OCI-LY3 (cell line): ENCODE results near the gene VENTX.

Source experiments
- H2AFZ ChIP-seq: fragments of 200-600, 300-600 bp; shearing (Covaris generic); 2 replicates; pipeline ENCODE4 v1.6.0; 2014; ENCODE audit warnings: antibody characterized with exemption, low read depth, low read length
- H3K27ac ChIP-seq: fragments of 200-600, 300-600 bp; sonication (generic); 2 replicates; pipeline ENCODE4 v1.5.1; 2014; ENCODE audit warnings: mild to moderate bottlenecking, low read length, moderate library complexity, mixed read lengths
- H3K27me3 ChIP-seq: fragments of 200-600, 300-600 bp; sonication (generic); 2 replicates; pipeline ENCODE4 v1.6.1; 2014; ENCODE audit warnings: low read depth, low read length, mixed read lengths
- H3K36me3 ChIP-seq: fragments of 200-600, 300-600 bp; sonication (generic); replicated peaks from 2 replicates; pipeline ENCODE3; 2014; ENCODE audit warnings: low read depth, low read length, mixed read lengths
- H3K4me1 ChIP-seq: fragments of 300-600, 200-600 bp; sonication (generic); 2 replicates; pipeline ENCODE4 v1.6.1; 2014; ENCODE audit warnings: low read length, mixed read lengths
- H3K4me2 ChIP-seq: fragments of 200-600, 300-600 bp; sonication (generic); 2 replicates; pipeline ENCODE4 v1.6.1; 2014; ENCODE audit warnings: low read length, mixed read lengths
- H3K4me3 ChIP-seq: fragments of 300-600, 200-600 bp; sonication (generic); 2 replicates; pipeline ENCODE4 v1.5.1; 2014; ENCODE audit warnings: antibody characterized with exemption, mild to moderate bottlenecking, low read length, moderate library complexity
- H3K79me2 ChIP-seq: fragments of 300-600, 200-600 bp; shearing (Covaris generic); 2 replicates; pipeline ENCODE4 v1.6.1; 2014; ENCODE audit warnings: mild to moderate bottlenecking, low read length, mixed read lengths
- H3K9ac ChIP-seq: fragments of 300-600, 200-600 bp; shearing (Covaris generic); 2 replicates; pipeline ENCODE4 v1.6.0; 2014; ENCODE audit warnings: mild to moderate bottlenecking, low read length, moderate library complexity
- H3K9me3 ChIP-seq: fragments of 200-600, 300-600 bp; shearing (Covaris generic); 2 replicates; pipeline ENCODE4 v1.6.1; 2014; ENCODE audit warnings: low read length, mixed read lengths; ENCODE audit not compliant: insufficient read depth
- H4K20me1 ChIP-seq: fragments of 200-600, 300-600 bp; sonication (generic); 2 replicates; pipeline ENCODE4 v1.6.1; 2016; ENCODE audit warnings: low read length, mixed read lengths; ENCODE audit not compliant: insufficient read depth
- EZH2phosphoT487 ChIP-seq: fragments of 200-600 bp; shearing (Covaris generic); IDR thresholded peaks from 2 replicates; pipeline ENCODE4 v1.6.1; 2018; ENCODE audit warnings: antibody characterized with exemption, mixed run types, low read depth
- TF ChIP-seq, protein P1 (sequence below): fragments of 200-600, 300-600 bp; sonication (generic); IDR thresholded peaks from 2 replicates; pipeline ENCODE4 v1.5.1; 2014; ENCODE audit warnings: antibody characterized with exemption, low read length, low read depth

Gene VENTX

DNA sequence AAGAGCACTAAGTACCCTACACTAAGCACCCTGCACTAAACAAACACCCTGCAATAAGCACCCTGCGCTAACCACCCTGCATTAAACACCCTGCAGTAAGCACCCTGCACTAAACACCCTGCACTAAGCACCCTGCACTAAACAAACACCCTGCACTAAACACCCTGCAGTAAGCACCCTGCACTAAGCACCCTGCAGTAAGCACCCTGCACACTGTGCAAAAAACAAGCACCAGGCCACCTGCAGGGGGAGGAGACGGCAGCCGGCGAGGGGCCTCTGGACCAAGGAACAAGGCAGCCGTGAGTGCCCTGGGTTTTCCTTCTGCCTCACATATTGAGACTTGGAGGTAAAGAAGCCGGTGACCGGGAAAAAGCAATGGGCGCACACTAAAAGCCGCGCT lies 47.4 kb upstream of the VENTX start:
- no peak overlapping the region for H3K27ac ChIP-seq
- H2AFZ ChIP-seq: no peak overlapping the region
- no peak overlapping the region for H3K9ac ChIP-seq
- H3K4me3 ChIP-seq: no peak overlapping the region
- no peaks in the 10 kb centered on the region for H3K27me3 ChIP-seq
- H3K36me3 ChIP-seq: no peaks in the 10 kb centered on the region
- no peak overlapping the region for H3K4me2 ChIP-seq
- no peaks in the 10 kb centered on the region for H3K79me2 ChIP-seq
- TF ChIP-seq, protein P1, sequence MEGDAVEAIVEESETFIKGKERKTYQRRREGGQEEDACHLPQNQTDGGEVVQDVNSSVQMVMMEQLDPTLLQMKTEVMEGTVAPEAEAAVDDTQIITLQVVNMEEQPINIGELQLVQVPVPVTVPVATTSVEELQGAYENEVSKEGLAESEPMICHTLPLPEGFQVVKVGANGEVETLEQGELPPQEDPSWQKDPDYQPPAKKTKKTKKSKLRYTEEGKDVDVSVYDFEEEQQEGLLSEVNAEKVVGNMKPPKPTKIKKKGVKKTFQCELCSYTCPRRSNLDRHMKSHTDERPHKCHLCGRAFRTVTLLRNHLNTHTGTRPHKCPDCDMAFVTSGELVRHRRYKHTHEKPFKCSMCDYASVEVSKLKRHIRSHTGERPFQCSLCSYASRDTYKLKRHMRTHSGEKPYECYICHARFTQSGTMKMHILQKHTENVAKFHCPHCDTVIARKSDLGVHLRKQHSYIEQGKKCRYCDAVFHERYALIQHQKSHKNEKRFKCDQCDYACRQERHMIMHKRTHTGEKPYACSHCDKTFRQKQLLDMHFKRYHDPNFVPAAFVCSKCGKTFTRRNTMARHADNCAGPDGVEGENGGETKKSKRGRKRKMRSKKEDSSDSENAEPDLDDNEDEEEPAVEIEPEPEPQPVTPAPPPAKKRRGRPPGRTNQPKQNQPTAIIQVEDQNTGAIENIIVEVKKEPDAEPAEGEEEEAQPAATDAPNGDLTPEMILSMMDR: no peak
- TF ChIP-seq EZH2phosphoT487: no peak
- H3K4me1 ChIP-seq: no peaks in the 10 kb centered on the region
- H4K20me1 ChIP-seq: no peaks in the 10 kb centered on the region
- H3K9me3 ChIP-seq: no peaks in the 10 kb centered on the region

DNA sequence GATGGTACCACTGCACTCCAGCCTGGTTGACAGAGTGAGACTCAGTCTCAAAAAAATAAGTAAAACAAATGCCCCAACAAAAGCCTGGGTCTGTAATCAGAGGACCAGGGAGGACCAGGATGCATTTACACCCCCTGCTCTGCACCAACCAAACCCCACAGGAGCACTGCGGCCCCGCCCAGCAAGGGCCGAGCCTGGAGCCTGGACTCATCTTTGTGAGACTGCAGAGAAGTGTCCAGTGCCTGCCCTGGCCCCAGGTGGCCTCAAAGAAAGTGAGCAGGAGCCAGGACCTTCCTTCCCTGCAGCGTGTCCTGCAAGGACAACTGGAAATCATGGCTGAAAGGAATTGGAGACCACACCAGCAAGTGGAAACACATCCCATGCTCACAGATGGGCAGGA lies 46.0 kb upstream of the VENTX start:
- no peak overlapping the region for H3K9ac ChIP-seq
- H4K20me1 ChIP-seq: no peaks in the 10 kb centered on the region
- no peak for TF ChIP-seq EZH2phosphoT487
- TF ChIP-seq, protein P1: no peak
- no peaks in the 10 kb centered on the region for H3K4me1 ChIP-seq
- no peaks in the 10 kb centered on the region for H3K79me2 ChIP-seq
- H3K27ac ChIP-seq: no peak overlapping the region
- no peaks in the 10 kb centered on the region for H3K27me3 ChIP-seq
- no peak overlapping the region for H2AFZ ChIP-seq
- no peak overlapping the region for H3K4me2 ChIP-seq
- no peaks in the 10 kb centered on the region for H3K36me3 ChIP-seq
- H3K4me3 ChIP-seq: no peak overlapping the region
- no peaks in the 10 kb centered on the region for H3K9me3 ChIP-seq

DNA sequence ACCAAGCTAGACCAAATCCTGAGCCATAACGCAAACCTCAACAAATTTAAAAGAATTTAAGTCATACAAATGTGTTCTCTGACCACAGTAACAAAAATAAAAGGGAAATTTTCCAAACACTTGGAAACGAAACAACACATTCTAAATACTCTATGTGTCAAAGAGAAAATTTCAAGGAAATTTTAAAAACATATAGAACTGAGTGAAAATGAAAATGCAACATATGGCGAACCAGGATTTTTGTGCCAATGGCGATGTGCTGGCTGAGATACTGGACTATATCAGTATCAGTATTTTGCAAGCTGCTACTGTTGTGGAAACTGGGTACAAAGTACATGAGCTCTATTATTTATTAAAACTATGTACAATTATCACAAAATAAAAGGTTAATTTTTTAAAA lies 43.5 kb upstream of the VENTX start:
- H3K4me1 ChIP-seq: no peaks in the 10 kb centered on the region
- no peak overlapping the region for H3K9ac ChIP-seq
- TF ChIP-seq, protein P1: no peak
- no peaks in the 10 kb centered on the region for H4K20me1 ChIP-seq
- no peaks in the 10 kb centered on the region for H3K9me3 ChIP-seq
- no peak overlapping the region for H2AFZ ChIP-seq
- H3K79me2 ChIP-seq: no peaks in the 10 kb centered on the region
- no peak overlapping the region for H3K27ac ChIP-seq
- no peaks in the 10 kb centered on the region for H3K36me3 ChIP-seq
- H3K4me2 ChIP-seq: no peak overlapping the region
- H3K27me3 ChIP-seq: no peaks in the 10 kb centered on the region
- no peak overlapping the region for H3K4me3 ChIP-seq

DNA sequence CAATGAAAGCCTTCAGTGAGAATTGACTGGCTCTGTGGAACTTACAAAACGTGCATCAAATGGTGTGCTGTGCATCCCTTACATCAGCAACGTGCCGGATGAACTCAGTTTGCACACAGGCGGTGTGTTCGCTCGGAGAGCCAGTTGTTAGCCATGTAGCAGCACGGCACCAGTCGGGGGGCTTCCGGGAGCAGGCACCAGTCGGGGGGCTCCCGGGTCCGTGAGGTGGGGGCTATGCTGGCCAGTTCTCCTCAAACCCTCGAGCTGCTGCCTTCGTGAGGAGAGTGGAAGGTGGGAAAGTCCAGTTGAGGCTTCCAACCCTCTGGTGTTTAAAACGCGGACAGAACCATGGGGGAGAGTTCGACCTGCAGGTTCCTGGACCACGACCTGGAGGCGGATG lies 42.6 kb upstream of the VENTX start:
- Histone ChIP-seq H3K9me3 (no peaks in the 10 kb centered on the region), H3K4me3 (no peak overlapping the region), H3K9ac (no peak overlapping the region), H3K27me3 (no peaks in the 10 kb centered on the region), H3K27ac (no peak overlapping the region), H3K4me2 (no peak overlapping the region), H4K20me1 (no peaks in the 10 kb centered on the region), H3K4me1 (no peaks in the 10 kb centered on the region), H2AFZ (no peak overlapping the region), H3K36me3 (no peaks in the 10 kb centered on the region), H3K79me2 (no peaks in the 10 kb centered on the region)
- no peak for TF ChIP-seq EZH2phosphoT487
- TF ChIP-seq, protein P1: no peak
